H4 (cell line): ENCODE results near the gene STAT6. TPM values are rescaled to one million over a fixed set of nuclear protein-coding genes. Genes with fewer than 3 reads are reported as not detected.
"Not testable (repeated sequence)": the region's sequence is repeated elsewhere in the genome, so short reads cannot be mapped to it uniquely, and the experiment has no call there.

Experiments used
- DNase-seq: peaks from one replicate; pipeline ENCODE4 v3.0.0-alpha.2; 2015; ENCODE audit warnings: low spot score
- total RNA-seq: library from RNA; depleted of rRNA; stranded (reverse); fragments of >200 nt; shearing (Covaris generic); gene quantifications from 2 replicates; pipeline ENCODE4 v1.2.3, GENCODE V29; 2014

STAT6 gene
- total RNA-seq, 1 experiment from 2014 or later: 9.3 TPM

GRCh38 chr12:57126561-57126960 is 15.4 kb upstream of the STAT6 start:
- DNase-seq: no peak

- no peak for DNase-seq
Observed at GRCh38 chr12:57126061-57126460, 14.9 kb upstream of the STAT6 start.

- peak; percentile 67 for DNase-seq
Observed at GRCh38 chr12:57124261-57124877, 13.2 kb upstream of the STAT6 start.

- DNase-seq: no peak
Observed at GRCh38 chr12:57123813-57124212, 12.7 kb upstream of the STAT6 start.

GRCh38 chr12:57120718-57121117 is 9.6 kb upstream of the STAT6 start:
- DNase-seq: not testable (repeated sequence)

- no peak for DNase-seq
Observed at GRCh38 chr12:57119294-57120085, 8.3 kb upstream of the STAT6 start.

- no peak for DNase-seq
Observed at GRCh38 chr12:57118711-57119271, 7.6 kb upstream of the STAT6 start.

- DNase-seq: no peak
Observed at GRCh38 chr12:57116580-57117281, 5.6 kb upstream of the STAT6 start.

GRCh38 chr12:57112492-57113294 is 1.5 kb upstream of the STAT6 start:
- no peak for DNase-seq

- DNase-seq: no peak
Observed at GRCh38 chr12:57110104-57111030, 795 bp downstream of the STAT6 start.

- DNase-seq: no peak
Observed at GRCh38 chr12:57109207-57110103, 1.7 kb downstream of the STAT6 start.

- DNase-seq: no peak
Observed at GRCh38 chr12:57107456-57108155, 3.6 kb downstream of the STAT6 start.

GRCh38 chr12:57106021-57106708 is 5.0 kb downstream of the STAT6 start:
- DNase-seq: no peak

GRCh38 chr12:57105011-57105753 is 6.0 kb downstream of the STAT6 start:
- no peak for DNase-seq

- DNase-seq: no peak
Observed at GRCh38 chr12:57104292-57104910, 6.8 kb downstream of the STAT6 start.

GRCh38 chr12:57103856-57104255 is 7.3 kb downstream of the STAT6 start:
- DNase-seq: no peak
